Measurements from ENCODE around the gene SCPEP1. TPM values are rescaled to one million over a fixed set of nuclear protein-coding genes. Genes with fewer than 3 reads are reported as not detected.
"Not testable (repeated sequence)": the region's sequence is repeated elsewhere in the genome, so short reads cannot be mapped to it uniquely, and the experiment has no call there.

The SCPEP1 gene
- polyA plus RNA-seq, 1 donor: 100 TPM

DNA sequence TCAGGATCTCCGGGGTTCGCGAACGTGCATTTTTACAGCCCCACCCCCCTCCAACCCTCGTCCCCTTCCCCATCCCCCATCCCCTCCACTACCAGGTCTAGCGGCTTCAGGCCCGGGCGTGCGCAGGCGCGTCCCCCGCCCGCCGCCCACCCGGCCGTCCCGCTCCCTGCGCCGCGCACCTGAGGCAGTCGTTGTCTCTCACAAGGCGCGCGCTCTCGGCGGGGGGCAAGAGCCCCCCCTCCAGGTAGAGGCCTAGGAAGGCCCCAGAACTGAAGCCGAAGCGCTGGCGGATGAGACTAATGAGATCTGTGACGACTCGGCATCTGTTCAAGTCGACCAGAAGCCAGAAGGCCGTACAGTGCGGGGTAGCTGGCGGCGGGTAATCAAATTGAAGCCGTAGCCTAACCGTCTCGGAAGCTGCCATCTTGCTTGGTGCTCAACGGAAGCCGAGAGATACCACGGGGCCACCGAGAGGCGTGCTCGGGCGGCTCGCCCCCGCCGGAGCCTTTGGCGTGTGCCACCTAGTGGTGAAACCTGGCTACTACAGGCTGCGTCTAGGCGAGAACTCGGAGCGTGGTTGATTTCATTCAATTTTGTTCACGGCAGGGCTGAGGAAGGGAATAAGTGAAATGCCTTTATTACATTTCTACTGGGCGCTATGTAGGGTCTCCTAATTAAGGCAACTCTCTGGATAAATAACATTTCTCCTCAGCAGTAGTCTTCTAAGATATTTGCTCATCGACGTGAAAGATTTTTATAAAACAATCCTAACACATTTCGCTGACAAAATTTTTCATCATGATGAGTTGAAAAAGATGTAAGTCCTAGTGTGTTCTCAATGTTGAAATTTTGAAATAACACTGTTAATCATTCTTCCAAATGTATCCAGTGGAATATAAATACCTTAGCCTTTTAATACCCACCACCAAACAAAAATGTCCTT, 17.1 kb upstream of the SCPEP1 start, which contains the start of gene COIL:
Gene COIL (minus strand): TSS at position 455 of the 943 bp plus-strand sequence. CDS start 31 bp downstream, at position 424.
- DNase-seq: peak; percentile 92

DNA sequence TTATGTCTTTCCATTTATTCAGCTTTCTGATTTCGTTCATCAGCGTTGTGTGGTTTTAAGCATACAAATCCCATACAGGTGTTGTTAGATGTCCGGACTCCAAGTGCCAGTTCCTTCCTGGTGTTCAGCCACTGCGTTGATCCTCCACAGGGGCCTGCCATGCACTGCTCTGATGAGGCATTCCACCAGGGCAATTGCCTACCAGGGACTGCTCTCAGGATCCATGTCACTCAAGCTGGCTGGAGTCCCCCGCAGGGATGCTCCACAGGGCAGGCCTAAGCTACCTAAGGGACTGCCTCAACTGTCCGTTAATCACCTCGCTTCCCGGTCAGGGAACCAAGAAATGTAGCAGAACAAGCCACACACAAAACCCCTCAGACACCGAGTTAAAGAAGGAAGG, 12.7 kb upstream of the SCPEP1 start:
- DNase-seq: not testable (repeated sequence)

DNA sequence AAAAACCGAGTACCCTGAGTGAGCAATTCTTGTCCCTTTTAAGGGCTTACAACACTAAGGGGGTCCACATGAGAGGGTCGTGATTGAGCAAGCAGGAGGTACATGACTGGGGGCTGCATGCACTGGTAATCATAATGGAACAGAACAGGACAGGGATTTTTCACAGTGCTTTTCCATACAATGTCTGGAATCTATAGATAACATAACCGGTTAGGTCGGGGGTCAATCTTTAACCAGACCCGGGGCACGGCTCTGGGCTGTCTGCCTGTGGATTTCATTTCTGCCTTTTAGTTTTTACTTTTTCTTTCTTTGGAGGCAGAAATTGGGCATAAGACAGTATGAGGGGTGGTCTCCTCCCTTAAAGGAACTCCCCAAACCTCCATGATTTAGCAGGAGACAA, 12.2 kb upstream of the SCPEP1 start:
- DNase-seq: not testable (repeated sequence)

DNA sequence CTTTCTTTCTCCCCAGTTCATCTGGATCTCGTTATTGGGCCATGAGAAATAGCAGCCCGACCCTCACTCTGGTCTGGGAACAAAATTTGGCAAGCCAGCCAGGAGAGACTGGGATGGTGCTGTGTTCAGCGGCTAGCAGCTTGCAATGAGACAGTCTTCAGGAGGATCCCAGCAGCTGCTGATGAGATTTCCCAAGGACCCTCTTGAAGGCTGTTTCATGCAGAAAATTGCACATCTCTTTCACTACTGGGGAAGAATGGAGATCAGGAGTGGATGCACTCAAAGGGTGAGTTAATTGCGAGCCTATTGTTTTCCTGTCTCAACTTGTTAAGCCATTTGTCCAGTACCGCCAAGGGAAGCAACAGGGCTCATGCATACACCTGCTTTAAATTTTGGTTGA, 11.6 kb upstream of the SCPEP1 start:
- DNase-seq: no peak

DNA sequence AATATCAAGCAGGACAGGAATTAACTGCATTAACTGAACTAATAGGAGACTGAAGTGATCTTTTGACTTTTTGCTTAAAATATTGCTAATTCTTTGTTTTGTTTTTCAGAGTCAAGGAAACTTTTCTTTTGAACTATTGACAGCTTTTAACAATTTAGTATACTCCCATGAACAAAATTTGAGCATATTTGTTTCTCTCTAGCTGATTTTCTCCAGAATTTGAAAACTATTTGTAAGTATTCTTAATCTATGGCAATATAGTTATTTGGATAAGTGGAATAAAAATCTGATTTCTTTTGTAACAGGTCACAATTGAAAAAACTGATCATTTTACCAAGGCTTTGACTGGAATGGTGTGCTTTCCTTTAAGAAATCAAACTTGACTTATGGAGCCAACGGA, 7.0 kb upstream of the SCPEP1 start:
- DNase-seq: no peak

DNA sequence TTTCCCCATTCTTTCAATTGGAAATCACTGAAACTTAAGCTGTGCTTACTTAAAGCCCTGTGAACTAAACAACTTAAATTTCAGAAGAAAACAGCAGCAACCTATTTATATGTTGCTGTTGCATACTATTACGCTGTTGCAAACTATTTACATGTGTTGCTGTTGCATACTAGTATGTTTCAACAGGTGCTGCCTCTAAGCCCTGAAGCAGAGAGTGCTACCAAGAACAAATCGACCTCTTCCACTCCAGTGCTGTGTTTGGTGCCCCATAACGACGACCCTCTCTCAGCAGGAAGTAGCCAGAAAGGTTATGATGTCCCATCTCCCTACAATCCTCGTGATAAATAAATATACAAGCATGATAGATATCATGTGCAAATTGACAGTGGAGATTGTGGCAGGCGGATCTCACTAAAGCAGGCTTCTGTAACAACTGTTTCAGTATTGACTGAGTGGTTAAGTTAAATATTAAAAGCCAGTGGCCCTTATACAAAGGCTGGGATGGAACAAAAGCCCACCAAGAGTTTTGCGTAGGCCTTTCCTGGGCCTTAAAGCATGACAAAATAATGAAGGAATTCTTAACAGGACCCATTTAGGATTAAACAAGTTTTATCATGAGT, 5.7 kb upstream of the SCPEP1 start:
- no peak for DNase-seq

DNA sequence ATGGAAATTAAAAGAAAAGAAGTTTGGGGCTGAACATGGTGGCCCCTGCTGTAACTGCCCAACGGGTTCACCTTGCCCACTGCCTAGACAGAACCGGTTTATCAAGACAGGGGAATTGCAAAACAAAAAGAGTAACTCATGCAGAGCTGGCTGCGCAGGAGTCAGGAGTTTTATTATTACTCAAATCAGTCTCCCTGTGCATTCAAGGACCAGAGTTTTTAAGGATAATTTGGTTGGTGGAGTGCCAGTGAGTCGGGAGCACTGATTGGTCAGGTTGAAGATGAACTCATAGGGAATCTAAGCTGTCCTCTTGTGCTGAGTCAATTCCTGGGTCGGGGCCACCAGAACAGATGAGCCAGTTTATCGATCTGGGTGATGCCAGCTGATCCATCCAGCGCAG, 4.4 kb upstream of the SCPEP1 start:
- DNase-seq: no peak

DNA sequence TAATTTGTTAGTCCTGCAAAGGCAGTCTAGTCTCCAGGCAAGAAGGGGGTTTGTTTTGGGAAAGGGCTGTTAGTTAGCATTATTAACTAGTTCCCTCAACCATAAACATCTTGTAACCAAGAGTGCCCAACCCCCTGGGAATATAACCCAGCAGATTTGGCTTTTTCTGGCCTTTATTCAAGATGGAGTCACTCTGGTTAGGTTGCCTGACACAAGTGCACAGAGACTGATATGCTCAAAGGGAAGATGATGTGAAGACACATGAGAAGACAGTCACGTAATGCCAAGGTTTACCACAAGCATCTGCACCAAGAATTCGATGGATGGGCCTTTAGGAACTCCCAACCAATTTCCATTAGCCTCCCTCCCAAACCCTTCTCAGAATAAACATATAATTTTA, 3.9 kb upstream of the SCPEP1 start:
- DNase-seq: no peak

DNA sequence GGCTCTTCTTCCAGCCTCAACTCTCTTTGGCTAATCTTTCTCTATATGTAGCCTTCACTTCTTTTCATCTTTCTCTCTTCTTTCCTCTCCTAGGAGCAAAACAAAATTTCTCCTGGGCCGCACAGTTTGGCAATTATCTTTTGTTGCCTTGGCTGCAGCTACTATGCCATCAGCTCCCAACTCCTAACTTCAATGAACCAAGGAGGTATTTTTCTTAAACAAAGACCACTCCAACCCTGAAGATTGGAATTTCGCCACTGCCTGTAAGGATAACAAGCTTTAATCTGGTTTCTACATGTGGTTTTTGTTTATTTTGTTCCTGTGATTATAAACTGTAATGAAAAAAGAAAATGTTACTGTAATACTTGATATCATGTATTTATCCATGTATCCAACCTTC, 2.3 kb upstream of the SCPEP1 start:
- DNase-seq: no peak

DNA sequence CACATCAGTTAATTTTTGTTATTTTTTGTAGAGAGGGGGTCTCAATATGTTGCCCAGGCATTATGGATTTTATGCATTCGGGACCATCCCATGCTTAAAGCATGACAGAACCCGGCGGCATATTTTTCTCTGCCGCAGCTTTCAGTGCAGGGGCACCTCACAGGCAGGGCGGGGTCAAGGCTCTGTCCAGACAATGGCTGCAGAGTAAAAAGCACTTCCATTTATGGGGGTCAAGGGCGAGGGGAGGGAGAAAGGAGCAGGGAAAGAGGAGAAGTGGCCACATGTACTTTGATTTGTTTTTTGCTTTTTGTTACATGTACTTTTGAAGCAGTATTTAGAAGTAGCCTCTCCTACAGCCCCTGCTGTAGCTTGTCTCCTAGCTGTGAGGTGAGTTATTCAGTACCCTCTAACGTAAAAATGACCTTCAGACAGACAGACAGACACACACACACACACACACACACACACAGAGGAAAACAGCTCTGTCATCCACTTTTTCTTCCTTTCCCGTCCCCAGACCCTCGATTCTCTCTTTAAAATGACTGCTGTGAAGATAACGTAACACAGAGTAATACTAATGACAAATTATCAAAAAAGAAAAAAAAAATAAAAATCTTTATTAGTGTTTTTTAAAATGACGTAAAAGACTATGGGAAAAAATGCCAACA, 856 bp upstream of the SCPEP1 start:
- no peak for DNase-seq

DNA sequence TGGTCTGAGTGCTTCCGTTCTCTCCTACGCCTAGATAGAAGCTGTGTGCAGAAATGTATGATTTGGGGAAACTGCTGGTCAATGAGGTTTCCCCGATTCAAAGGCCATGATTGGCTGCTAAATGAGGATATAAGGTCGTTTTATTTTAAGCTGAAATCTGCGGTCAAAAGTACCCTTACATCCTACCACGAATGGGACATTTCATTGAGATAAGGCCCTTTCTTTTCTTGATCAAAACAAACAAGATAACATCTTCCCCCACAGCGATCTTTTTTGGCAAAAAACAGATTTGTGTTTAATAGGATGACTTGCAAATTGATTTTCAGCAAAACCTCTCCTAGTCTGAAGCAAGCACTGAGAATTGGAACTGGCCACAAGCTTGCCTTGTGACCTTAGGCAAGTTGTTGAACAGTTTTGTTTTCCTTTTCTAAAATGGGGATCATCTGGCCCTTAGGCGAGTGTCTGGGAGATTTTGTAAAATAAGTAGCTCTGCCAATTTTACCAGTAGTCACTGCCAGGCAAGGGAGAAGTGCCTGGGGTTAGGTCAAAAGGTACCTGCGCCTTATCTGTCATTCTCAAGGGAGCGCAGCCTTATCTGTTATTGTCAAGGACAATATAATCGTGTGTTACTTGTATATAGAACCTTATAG, 635 bp downstream of the SCPEP1 start:
- DNase-seq: no peak

GRCh38 chr17:56979091-56979480, 1.2 kb downstream of the SCPEP1 start:
- no peak for DNase-seq

DNA sequence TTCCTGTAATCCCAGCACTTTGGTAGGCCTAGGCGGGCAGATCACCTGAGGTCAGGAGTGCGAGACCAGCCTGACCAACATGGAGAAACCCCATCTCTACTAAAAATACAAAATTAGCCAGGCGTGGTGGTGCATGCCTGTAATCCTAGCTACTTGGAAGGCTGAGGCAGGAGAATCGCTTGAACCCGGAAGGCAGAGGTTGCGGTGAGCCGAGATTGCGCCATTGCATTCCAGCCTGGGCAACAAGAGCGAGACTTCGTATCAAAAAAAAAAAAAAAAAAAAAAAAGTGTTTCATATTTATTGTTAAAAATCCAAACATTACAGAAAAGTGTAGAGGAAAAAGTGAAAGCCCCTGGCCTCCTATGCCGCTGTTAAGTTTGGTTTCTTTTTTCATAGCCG, 2.6 kb downstream of the SCPEP1 start:
- not testable (repeated sequence) for DNase-seq

- no peak for DNase-seq
Measured at GRCh38 chr17:56982312-56982711, 4.4 kb downstream of the SCPEP1 start.

DNA sequence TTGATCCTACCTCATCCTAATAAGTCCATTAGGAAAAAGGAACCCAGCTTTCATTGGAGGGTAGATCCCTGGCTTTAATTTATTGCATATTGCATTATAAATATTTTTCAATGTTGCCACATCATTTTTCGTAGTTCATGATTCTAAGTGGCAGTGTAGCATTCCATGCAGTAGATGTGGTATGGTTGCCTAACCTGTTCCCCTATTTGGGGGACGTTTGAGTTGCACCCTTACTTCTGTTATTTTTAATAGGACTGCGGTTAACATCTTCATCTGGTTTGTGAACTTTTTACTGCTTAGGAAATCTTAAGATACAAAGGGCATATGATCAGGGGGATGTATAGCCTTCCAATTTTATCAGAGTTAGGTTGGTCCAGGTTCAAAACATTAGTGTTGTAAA, 5.4 kb downstream of the SCPEP1 start:
- no peak for DNase-seq

- no peak for DNase-seq
Measured at GRCh38 chr17:56985371-56986162, 7.6 kb downstream of the SCPEP1 start.

- DNase-seq: no peak
Measured at GRCh38 chr17:56987283-56987834, 9.4 kb downstream of the SCPEP1 start.

DNA sequence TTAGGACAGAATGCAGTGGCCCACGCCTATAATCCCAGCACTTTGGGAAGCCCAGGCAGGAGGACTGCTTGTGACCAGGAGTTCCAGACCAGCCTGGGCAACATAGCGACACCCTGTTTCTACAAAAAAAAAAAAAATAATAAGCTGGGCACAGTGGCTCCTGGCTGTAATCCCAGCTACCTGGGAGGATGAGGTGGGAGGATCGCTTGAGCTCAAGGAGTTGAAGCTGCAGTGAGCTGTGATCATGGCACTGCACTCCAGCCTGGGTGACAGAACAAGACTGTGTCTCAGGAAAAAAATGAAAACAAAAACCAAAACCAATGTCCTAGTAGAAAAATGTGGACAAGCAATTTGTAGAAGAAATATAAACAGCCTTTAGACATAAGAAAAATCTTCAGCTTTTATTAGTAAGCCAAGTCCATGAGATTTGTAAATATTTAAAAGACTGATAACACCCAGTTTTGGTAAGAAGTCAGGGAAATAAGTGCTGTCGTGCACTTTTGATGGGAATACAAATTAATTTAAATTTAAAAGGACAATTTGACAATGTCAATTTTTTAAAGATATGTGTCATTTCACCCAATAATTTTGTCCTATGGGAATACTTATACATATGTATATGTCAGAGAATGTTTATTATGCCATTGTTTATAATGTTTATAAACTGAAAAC, 11.1 kb downstream of the SCPEP1 start:
- DNase-seq: no peak

- DNase-seq: no peak
Measured at GRCh38 chr17:56992364-56992763, 14.4 kb downstream of the SCPEP1 start.

- DNase-seq: no peak
Measured at GRCh38 chr17:56994009-56994792, 16.3 kb downstream of the SCPEP1 start.

Measured in left kidney (tissue), 2 donors.